Measurements from ENCODE around the gene KRTAP10-7.
"Not testable (repeated sequence)": the region's sequence is repeated elsewhere in the genome, so short reads cannot be mapped to it uniquely, and the experiment has no call there.

KRTAP10-7 gene

GRCh38 chr21:44640761-44641160 lies 40.4 kb downstream of the KRTAP10-7 start:
- Histone ChIP-seq H3K27ac (ENCODE audit: low read depth, low read length) (no peak overlapping the region), H3K9me2 (replicated peaks; ENCODE audit: insufficient read depth, low read length) (no peaks in the 10 kb centered on the region), H3K9ac (ENCODE audit: low read length) (no peak overlapping the region), H3K79me2 (ENCODE audit: insufficient read depth, low read length) (no peaks in the 10 kb centered on the region), H3K4me3 (ENCODE audit: insufficient read depth, low read length, poor library complexity, severe bottlenecking) (no peak overlapping the region), H3F3A (ENCODE audit: insufficient read depth) (no peaks in the 10 kb centered on the region), H2AFZ (ENCODE audit: low read depth, low read length, severe bottlenecking) (no peak overlapping the region), H3K9me3 (ENCODE audit: insufficient read depth, low read length) (peaks cover 11% of the 10 kb centered on the region; the same call in 1 of the 2 replicates), H3K27me3 (ENCODE audit: low read length) (no peaks in the 10 kb centered on the region), H3K36me3 (ENCODE audit: low read length) (no peaks in the 10 kb centered on the region), H4K20me1 (ENCODE audit: low read depth, low read length) (no peaks in the 10 kb centered on the region), H3K4me2 (ENCODE audit: low read depth, low read length, poor library complexity, severe bottlenecking) (no peak overlapping the region)
- TF ChIP-seq CTCF (IDR thresholded peaks at IDR 0.05; ENCODE audit: insufficient read depth, low read length, poor library complexity, severe bottlenecking), result no peak

- H3K27me3 ChIP-seq (ENCODE audit: low read length), result no peaks in the 10 kb centered on the region
- no peaks in the 10 kb centered on the region for H3K79me2 ChIP-seq (ENCODE audit: insufficient read depth, low read length)
- H3F3A ChIP-seq (ENCODE audit: insufficient read depth), result no peaks in the 10 kb centered on the region
- no peak overlapping the region for H3K4me3 ChIP-seq (ENCODE audit: insufficient read depth, low read length, poor library complexity, severe bottlenecking)
- peaks cover 11% of the 10 kb centered on the region; the same call in 1 of the 2 replicates for H3K9me3 ChIP-seq (ENCODE audit: insufficient read depth, low read length)
- TF ChIP-seq CTCF (IDR thresholded peaks at IDR 0.05; ENCODE audit: insufficient read depth, low read length, poor library complexity, severe bottlenecking) (no peak), EZH2phosphoT487 (conservative IDR thresholded peaks at IDR 0.05; ENCODE audit: low read length) (no peak)
- no peaks in the 10 kb centered on the region for H3K36me3 ChIP-seq (ENCODE audit: low read length)
- H3K27ac ChIP-seq (ENCODE audit: low read depth, low read length), result no peak overlapping the region
- H4K20me1 ChIP-seq (ENCODE audit: low read depth, low read length), result no peaks in the 10 kb centered on the region
- no peak overlapping the region for H2AFZ ChIP-seq (ENCODE audit: low read depth, low read length, severe bottlenecking)
- no peak overlapping the region for H3K4me2 ChIP-seq (ENCODE audit: low read depth, low read length, poor library complexity, severe bottlenecking)
- H3K9me2 ChIP-seq (replicated peaks; ENCODE audit: insufficient read depth, low read length), result no peaks in the 10 kb centered on the region
- H3K9ac ChIP-seq (ENCODE audit: low read length), result no peak overlapping the region
Measured at GRCh38 chr21:44643741-44644310, 43.4 kb downstream of the KRTAP10-7 start.

GRCh38 chr21:44644878-44645277 lies 44.5 kb downstream of the KRTAP10-7 start:
- Histone ChIP-seq H3K27me3 (ENCODE audit: low read length) (no peaks in the 10 kb centered on the region), H3F3A (ENCODE audit: insufficient read depth) (no peaks in the 10 kb centered on the region), H2AFZ (ENCODE audit: low read depth, low read length, severe bottlenecking) (no peak overlapping the region), H3K79me2 (ENCODE audit: insufficient read depth, low read length) (no peaks in the 10 kb centered on the region), H3K27ac (ENCODE audit: low read depth, low read length) (no peak overlapping the region), H3K9ac (ENCODE audit: low read length) (no peak overlapping the region), H3K4me3 (ENCODE audit: insufficient read depth, low read length, poor library complexity, severe bottlenecking) (no peak overlapping the region), H3K9me3 (ENCODE audit: insufficient read depth, low read length) (peaks cover 11% of the 10 kb centered on the region; the same call in 1 of the 2 replicates), H3K4me2 (ENCODE audit: low read depth, low read length, poor library complexity, severe bottlenecking) (no peak overlapping the region), H3K36me3 (ENCODE audit: low read length) (no peaks in the 10 kb centered on the region), H4K20me1 (ENCODE audit: low read depth, low read length) (no peaks in the 10 kb centered on the region), H3K9me2 (replicated peaks; ENCODE audit: insufficient read depth, low read length) (no peaks in the 10 kb centered on the region)
- TF ChIP-seq CTCF (IDR thresholded peaks at IDR 0.05; ENCODE audit: insufficient read depth, low read length, poor library complexity, severe bottlenecking), result no peak
- TF ChIP-seq EZH2phosphoT487 (conservative IDR thresholded peaks at IDR 0.05; ENCODE audit: low read length), result no peak

GRCh38 chr21:44646366-44647221 lies 46.2 kb downstream of the KRTAP10-7 start, which contains the start of gene KRTAP10-11:
TSS of gene KRTAP10-11 (plus strand) at chr21:44646414. CDS start at chr21:44646459, 45 bp downstream.
- not testable (repeated sequence) for H3F3A ChIP-seq (ENCODE audit: insufficient read depth); H3K27ac ChIP-seq (ENCODE audit: low read depth, low read length); H3K4me2 ChIP-seq (ENCODE audit: low read depth, low read length, poor library complexity, severe bottlenecking); H3K9ac ChIP-seq (ENCODE audit: low read length); H2AFZ ChIP-seq (ENCODE audit: low read depth, low read length, severe bottlenecking); H3K27me3 ChIP-seq (ENCODE audit: low read length); H3K4me3 ChIP-seq (ENCODE audit: insufficient read depth, low read length, poor library complexity, severe bottlenecking); H3K79me2 ChIP-seq (ENCODE audit: insufficient read depth, low read length); H3K36me3 ChIP-seq (ENCODE audit: low read length); H3K9me2 ChIP-seq (replicated peaks; ENCODE audit: insufficient read depth, low read length); H4K20me1 ChIP-seq (ENCODE audit: low read depth, low read length)
- peaks cover 11% of the 10 kb centered on the region; the same call in 1 of the 2 replicates for H3K9me3 ChIP-seq (ENCODE audit: insufficient read depth, low read length)
